GM10847 (cell line): ENCODE results near the gene MAP2K7.
A peak's percentile ranks its signal among the peaks of the same experiment; 100 is the strongest.

Experiments used
- POLR2A ChIP-seq: IDR thresholded peaks from 2 replicates; pipeline ENCODE4 v1.6.1; 2011; ENCODE audit not compliant: insufficient read length; ENCODE audit errors: extremely low read depth

The MAP2K7 gene

GRCh38 chr19:7934766-7935165 is 31.1 kb downstream of the MAP2K7 start:
- no peak for TF ChIP-seq POLR2A

- TF ChIP-seq POLR2A, result no peak
Measured at GRCh38 chr19:7940841-7941240, 37.2 kb downstream of the MAP2K7 start.

GRCh38 chr19:7941895-7942596 is 38.4 kb downstream of the MAP2K7 start:
- no peak for TF ChIP-seq POLR2A

GRCh38 chr19:7942981-7943443 is 39.3 kb downstream of the MAP2K7 start:
- TF ChIP-seq POLR2A, result no peak

- peak; percentile 82 for TF ChIP-seq POLR2A
Measured at GRCh38 chr19:7943444-7944176, 39.9 kb downstream of the MAP2K7 start, which contains the start of gene TIMM44. Gene TIMM44 (minus strand): TSS chr19:7943666. CDS start chr19:7943651, 15 bp downstream.

GRCh38 chr19:7944177-7944761 is 40.6 kb downstream of the MAP2K7 start:
- no peak for TF ChIP-seq POLR2A

GRCh38 chr19:7947939-7948338 is 44.3 kb downstream of the MAP2K7 start:
- TF ChIP-seq POLR2A, result no peak

- no peak for TF ChIP-seq POLR2A
Measured at GRCh38 chr19:7953060-7953459, 49.4 kb downstream of the MAP2K7 start.

GRCh38 chr19:7953576-7953975 is 49.9 kb downstream of the MAP2K7 start:
- TF ChIP-seq POLR2A, result no peak

GRCh38 chr19:7955696-7956095 is 52.0 kb downstream of the MAP2K7 start:
- TF ChIP-seq POLR2A, result no peak

GRCh38 chr19:7959211-7959610 is 55.5 kb downstream of the MAP2K7 start:
- TF ChIP-seq POLR2A, result no peak

- TF ChIP-seq POLR2A, result no peak
Measured at GRCh38 chr19:7961920-7962626, 58.4 kb downstream of the MAP2K7 start.

GRCh38 chr19:7962644-7963268 is 59.1 kb downstream of the MAP2K7 start:
- no peak for TF ChIP-seq POLR2A

- no peak for TF ChIP-seq POLR2A
Measured at GRCh38 chr19:7963566-7963965, 59.9 kb downstream of the MAP2K7 start.
